H1 (cell line): ENCODE data around the gene TBL2.

Experiments used
- BACH1 ChIP-seq: IDR thresholded peaks from 2 replicates; pipeline ENCODE4 v1.6.1; 2012; ENCODE audit warnings: low read length, improper control_type of control experiment
- CHD7 ChIP-seq: fragments of 300-600 bp; sonication (generic); IDR thresholded peaks from 2 replicates; pipeline ENCODE4 v1.7.1; 2012; ENCODE audit warnings: low read length, moderate library complexity, mild to moderate bottlenecking, inconsistent platforms; ENCODE audit not compliant: insufficient replicate concordance
- CTCF ChIP-seq, 3 experiments: IDR thresholded peaks; 1 replicate in 2 of 3; 2 replicates in 1 of 3; pipeline versions ENCODE4 v1.5.1 to v1.6.1; 2011; ENCODE audit warnings: low read length in 3 of 3, mild to moderate bottlenecking in 3 of 3, inconsistent platforms in 2 of 3, low read depth in 1 of 3, moderate library complexity in 1 of 3; ENCODE audit not compliant: insufficient read depth in 1 of 3; ENCODE audit errors: control extremely low read depth in 1 of 3
- EP300 ChIP-seq, 2 experiments: IDR thresholded peaks; 1 replicate in 1 of 2; 2 replicates in 1 of 2; pipeline ENCODE4 v1.6.1; 2011 to 2012; ENCODE audit warnings: low read depth in 2 of 2, low read length in 2 of 2, mild to moderate bottlenecking in 2 of 2, borderline replicate concordance in 1 of 2, inconsistent platforms in 1 of 2, moderate library complexity in 1 of 2
- SP1 ChIP-seq: IDR thresholded peaks from 2 replicates; pipeline ENCODE4 v1.6.1; 2011; ENCODE audit warnings: low read depth, low read length
- TCF12 ChIP-seq: IDR thresholded peaks from 2 replicates; pipeline ENCODE4 v1.6.1; 2011; ENCODE audit warnings: low read depth, mild to moderate bottlenecking, low read length

GRCh38 chr7:73518470-73518869 lies 59.9 kb downstream of the TBL2 start:
- TF ChIP-seq CTCF (IDR thresholded peaks at IDR 0.05; ENCODE audit: control extremely low read depth in 1 of 3, insufficient read depth in 1 of 3, low read depth in 1 of 3, low read length in 3 of 3), result no peak
- no peak for TF ChIP-seq BACH1
- TF ChIP-seq SP1, result no peak
- no peak for TF ChIP-seq TCF12
- TF ChIP-seq CHD7, result no peak
- TF ChIP-seq EP300 (IDR thresholded peaks at IDR 0.05; ENCODE audit: borderline replicate concordance in 1 of 2, low read depth in 2 of 2, low read length in 2 of 2), result no peak
